GM10266 (cell line): ENCODE results near the gene MBD3L2.
"Not testable (repeated sequence)": the region's sequence is repeated elsewhere in the genome, so short reads cannot be mapped to it uniquely, and the experiment has no call there.

Experiments
- DNase-seq: peaks from one replicate; pipeline ENCODE4 v3.0.0; 2012; ENCODE audit errors: extremely low spot score
- CTCF ChIP-seq: IDR thresholded peaks from 2 replicates; pipeline ENCODE4 v1.5.1; 2012; ENCODE audit warnings: mild to moderate bottlenecking, low read depth; ENCODE audit not compliant: control insufficient read depth, insufficient read depth; ENCODE audit errors: missing control alignments

Gene MBD3L2

GRCh38 chr19:7049021-7049420 is at the start of gene MBD3L2:
Gene MBD3L2, plus strand, starts transcription at chr19:7049321. Its CDS starts 53 bp downstream, at chr19:7049374.
- DNase-seq: not testable (repeated sequence)

- no peak for DNase-seq
- TF ChIP-seq CTCF: no peak
Observed at GRCh38 chr19:6999933-7000332, 49.2 kb upstream of the MBD3L2 start.

GRCh38 chr19:7000333-7000732 is 48.8 kb upstream of the MBD3L2 start:
- DNase-seq: no peak
- no peak for TF ChIP-seq CTCF

GRCh38 chr19:7000816-7001215 is 48.3 kb upstream of the MBD3L2 start:
- no peak for DNase-seq
- no peak for TF ChIP-seq CTCF

GRCh38 chr19:7004313-7004931 is 44.7 kb upstream of the MBD3L2 start:
- peak; percentile 56 for TF ChIP-seq CTCF
- peak; percentile 32 for DNase-seq

- DNase-seq: no peak
- no peak for TF ChIP-seq CTCF
Observed at GRCh38 chr19:7006135-7006704, 42.9 kb upstream of the MBD3L2 start.

- DNase-seq: no peak
- TF ChIP-seq CTCF: no peak
Observed at GRCh38 chr19:7007859-7008258, 41.3 kb upstream of the MBD3L2 start.
